SK-N-MC (cell line): ENCODE measurements around the gene PROCR.

Experiments used
- EZH2 ChIP-seq: fragments of 200-600 bp; sonication (generic); IDR thresholded peaks from one replicate; pipeline ENCODE4 v1.6.1; 2017; ENCODE audit warnings: antibody characterized with exemption
- FOXP2 ChIP-seq: optimal IDR thresholded peaks from 2 replicates; pipeline ENCODE3; 2011; ENCODE audit warnings: mild to moderate bottlenecking, moderate library complexity; ENCODE audit not compliant: insufficient read depth; ENCODE audit errors: extremely low read length, control extremely low read depth
- POLR2AphosphoS5 ChIP-seq: IDR thresholded peaks from 2 replicates; pipeline ENCODE4 v1.6.1; 2012; ENCODE audit warnings: mild to moderate bottlenecking, low read depth, low read length, borderline replicate concordance

GRCh38 chr20:35181731-35182130, 9.9 kb downstream of the PROCR start:
- TF ChIP-seq EZH2, result no peak
- no peak for TF ChIP-seq POLR2AphosphoS5
- TF ChIP-seq FOXP2, result no peak
